ENCODE data around the gene C19orf12.

Gene C19orf12

GRCh38 chr19:29651622-29652394, 63.3 kb downstream of the C19orf12 start:
- Histone ChIP-seq H3K9me3 (ENCODE audit: control insufficient read depth in 1 of 2, low read length in 2 of 2) (peaks cover 0 to 2% of the 10 kb centered on the region in 2 donors), H3K4me3 (ENCODE audit: low read depth in 1 of 2, low read length in 2 of 2) (no peak overlapping the region), H3K27ac (ENCODE audit: low read length) (no peak overlapping the region), H3K36me3 (ENCODE audit: control insufficient read depth in 1 of 2, insufficient read depth in 2 of 2, low read length in 2 of 2) (no peaks in the 10 kb centered on the region), H3K4me1 (ENCODE audit: control insufficient read depth in 1 of 2, insufficient read depth in 2 of 2, low read length in 2 of 2) (no peaks in the 10 kb centered on the region), H3K27me3 (ENCODE audit: low read depth, low read length) (no peaks in the 10 kb centered on the region)

- Histone ChIP-seq H3K9me3 (ENCODE audit: control insufficient read depth in 1 of 2, low read length in 2 of 2) (peaks cover 0 to 2% of the 10 kb centered on the region in 2 donors), H3K36me3 (ENCODE audit: control insufficient read depth in 1 of 2, insufficient read depth in 2 of 2, low read length in 2 of 2) (no peaks in the 10 kb centered on the region), H3K27me3 (ENCODE audit: low read depth, low read length) (no peaks in the 10 kb centered on the region), H3K27ac (ENCODE audit: low read length) (no peak overlapping the region), H3K4me3 (ENCODE audit: low read depth in 1 of 2, low read length in 2 of 2) (no peak overlapping the region), H3K4me1 (ENCODE audit: control insufficient read depth in 1 of 2, insufficient read depth in 2 of 2, low read length in 2 of 2) (peaks cover 0 to 4% of the 10 kb centered on the region in 2 donors)
These were observed 64.2 kb downstream of the C19orf12 start for GRCh38 chr19:29650772-29651387.
